ENCODE data around the gene KANK4.
"Not testable (repeated sequence)": the region's sequence is repeated elsewhere in the genome, so short reads cannot be mapped to it uniquely, and the experiment has no call there.

The KANK4 gene

DNA sequence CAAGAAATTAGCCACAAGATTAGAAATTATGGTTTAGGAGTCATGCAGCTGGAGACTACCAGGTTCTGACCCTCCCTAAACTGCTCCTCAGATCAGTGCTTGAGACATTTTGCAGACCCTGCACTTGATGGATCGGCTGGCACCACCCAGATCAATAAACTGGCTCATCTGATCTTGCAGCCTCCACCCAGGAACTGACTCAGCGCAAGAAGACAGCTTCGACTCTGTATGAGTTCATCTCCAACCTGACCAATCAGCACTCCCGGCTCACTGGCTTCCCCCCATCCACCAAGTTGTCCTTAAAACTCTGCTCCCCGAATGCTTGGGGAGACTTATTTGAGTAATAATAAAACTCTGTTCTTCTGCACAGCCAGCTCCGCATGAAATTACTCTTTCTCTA is 84.5 kb downstream of the KANK4 start:
- no peak for DNase-seq

DNA sequence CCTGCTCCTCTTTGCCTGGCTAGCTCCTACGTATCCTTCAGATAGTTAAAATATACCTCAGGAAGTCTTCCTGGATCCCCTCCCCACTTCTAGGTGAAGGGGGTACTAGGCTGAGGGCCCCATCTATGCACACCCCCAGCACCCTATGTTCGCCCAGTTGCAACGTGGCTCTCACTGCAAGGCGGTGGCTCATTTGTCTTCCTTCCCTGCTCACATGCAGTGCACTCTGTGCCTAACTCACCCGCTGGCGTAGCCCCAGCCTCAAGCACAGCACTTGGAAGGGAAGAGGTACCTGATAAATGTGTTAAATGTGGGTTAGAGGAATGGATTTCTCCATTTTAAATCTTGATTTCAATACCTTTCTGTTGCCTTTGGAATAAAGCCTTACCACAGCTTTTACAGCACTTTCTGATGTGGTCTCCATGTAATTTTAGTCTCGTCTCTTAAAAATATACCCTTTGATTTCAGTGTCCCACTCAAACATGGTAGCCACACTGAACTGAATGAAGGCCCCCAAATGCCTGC is 85.2 kb downstream of the KANK4 start:
- DNase-seq, result no peak

- no peak for DNase-seq
Observed at GRCh38 chr1:62232871-62233278, 86.4 kb downstream of the KANK4 start.

GRCh38 chr1:62230718-62231117 is 88.5 kb downstream of the KANK4 start:
- no peak for DNase-seq

DNA sequence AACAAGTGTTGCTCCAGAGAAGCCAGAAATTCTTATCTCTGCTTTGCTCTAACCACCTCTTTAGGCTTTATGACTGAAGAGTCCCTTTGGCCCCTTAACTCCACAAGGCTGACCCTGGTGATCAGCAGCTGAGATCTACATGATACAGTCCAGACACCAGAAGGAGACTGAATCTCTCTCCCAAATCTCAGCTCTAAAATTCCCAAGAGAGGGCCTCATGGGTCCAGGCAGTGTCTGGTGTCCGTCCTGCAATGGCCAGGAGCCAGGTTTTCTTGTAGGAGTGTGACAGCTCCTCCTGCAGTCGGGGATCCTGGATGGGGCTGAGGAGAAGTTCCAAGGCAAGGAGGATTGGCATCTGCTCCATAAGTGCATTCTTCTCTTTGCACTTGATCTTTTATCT is 89.3 kb downstream of the KANK4 start:
- DNase-seq, result no peak

DNA sequence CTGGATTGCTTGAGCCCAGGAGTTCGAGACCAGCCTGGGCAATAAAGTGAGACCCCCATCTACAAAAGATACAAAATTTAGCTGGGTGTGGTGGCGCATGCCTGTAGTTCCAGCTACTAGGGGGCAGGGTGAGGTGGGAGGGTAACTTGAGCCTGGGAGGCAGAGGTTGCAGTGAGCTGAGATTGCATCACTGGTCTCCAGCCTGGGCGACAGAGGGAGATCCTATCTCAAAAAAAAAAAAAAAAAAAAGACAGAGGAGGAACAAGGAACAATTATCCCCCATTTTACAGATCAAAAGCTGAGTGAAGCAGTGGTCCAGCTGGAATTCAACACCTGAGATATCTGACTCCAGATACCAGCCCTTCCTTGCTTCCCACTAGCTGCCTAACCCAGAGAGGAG is 89.8 kb downstream of the KANK4 start:
- no peak for DNase-seq

GRCh38 chr1:62228883-62229187 is 90.4 kb downstream of the KANK4 start:
- no peak for DNase-seq

DNA sequence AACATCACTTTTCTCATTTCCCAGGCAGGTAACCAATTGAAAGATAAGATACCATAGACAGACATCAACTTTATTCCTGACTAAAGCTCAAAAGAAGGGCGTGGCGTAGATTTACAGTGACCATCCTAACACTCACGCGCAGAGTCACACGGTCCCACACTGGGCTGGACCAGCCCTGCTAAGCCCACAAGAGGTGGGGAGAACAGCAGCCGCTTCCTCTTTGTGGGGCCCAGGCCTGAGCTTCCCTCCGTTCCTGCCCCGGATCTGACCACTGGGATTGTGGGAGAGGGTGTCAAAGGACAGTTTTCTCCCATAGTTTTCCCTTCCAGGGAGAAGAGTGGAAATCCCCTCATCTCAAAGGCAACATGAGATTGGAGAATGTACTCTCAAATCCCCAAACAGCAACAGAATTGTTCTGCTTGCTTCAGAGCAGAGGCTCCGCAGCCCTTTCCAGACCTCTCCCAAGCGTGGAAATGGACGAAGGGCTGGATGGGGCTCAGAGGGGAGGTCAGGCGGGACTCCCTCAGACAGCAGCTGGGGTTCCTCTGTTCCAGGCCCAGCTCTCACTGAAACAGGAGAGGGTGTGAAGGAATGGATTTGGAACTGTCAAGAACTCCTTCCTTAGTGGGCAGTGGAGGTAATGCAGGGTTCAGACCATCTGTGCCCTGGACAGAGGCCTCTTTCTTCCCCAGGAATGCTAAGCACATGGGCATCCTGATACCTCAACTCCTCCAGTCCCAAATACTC is 90.9 kb downstream of the KANK4 start:
- no peak for DNase-seq

DNA sequence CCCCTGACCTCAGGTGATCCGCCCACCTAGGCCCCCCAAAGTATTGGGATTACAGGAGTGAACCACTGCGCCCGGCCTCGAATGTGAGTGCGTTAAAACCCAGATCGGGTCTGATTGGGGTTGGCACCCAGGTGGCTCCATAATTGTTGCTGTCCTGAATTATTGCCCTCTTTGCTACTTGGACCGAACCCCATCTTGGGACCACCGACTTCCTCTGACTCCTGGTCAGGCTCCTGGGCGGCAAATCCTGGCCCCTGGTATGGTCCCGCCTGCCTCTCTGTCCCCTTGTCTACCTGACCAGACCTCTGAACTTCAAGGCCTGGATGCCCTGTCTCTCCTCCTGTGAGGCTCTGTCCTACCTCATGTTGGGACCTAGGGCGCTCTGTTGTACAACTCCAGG is 91.7 kb downstream of the KANK4 start:
- DNase-seq, result no peak

- no peak for DNase-seq
Observed at GRCh38 chr1:62224182-62224581, 95.1 kb downstream of the KANK4 start.

GRCh38 chr1:62222321-62222720 is 96.9 kb downstream of the KANK4 start:
- no peak for DNase-seq

DNA sequence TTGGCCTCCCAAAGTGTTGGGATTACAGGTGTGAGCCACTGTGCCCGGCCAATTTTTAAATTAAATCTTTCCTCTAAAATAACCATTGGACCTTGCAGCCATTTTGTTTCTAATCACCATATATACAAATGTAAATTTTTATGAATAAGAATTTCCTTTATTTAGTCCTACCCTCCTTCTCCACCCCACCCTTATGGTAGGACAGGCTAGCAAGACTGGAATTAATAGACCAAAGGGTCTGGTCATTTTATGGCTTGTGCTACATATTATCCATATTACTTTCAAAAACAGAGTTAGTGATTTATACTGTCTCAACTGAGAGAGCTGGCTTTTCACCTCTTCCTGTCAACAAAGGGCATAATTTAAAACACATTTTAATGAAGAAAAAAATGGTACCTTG is 98.1 kb downstream of the KANK4 start:
- DNase-seq, result no peak

DNA sequence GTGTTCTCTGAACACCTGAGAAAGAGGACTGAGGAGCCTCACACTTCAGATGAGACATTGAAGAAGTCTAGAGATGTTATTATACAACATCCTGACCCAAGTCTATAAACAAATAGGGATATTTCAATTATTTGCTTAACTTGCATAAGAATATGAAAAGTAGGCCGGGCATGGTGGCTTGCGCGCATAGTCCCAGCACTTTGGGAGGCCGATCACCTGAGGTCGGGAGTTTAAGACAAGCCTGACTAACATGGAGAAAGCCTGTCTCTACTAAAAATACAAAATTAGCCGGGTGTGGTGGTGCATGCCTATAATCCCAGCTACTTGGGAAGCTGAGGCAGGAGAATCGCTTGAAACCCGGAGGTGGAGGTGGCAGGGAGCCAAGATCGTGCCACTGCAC is 98.8 kb downstream of the KANK4 start:
- not testable (repeated sequence) for DNase-seq

- no peak for DNase-seq
Observed at GRCh38 chr1:62218604-62219003, 100.6 kb downstream of the KANK4 start.

DNA sequence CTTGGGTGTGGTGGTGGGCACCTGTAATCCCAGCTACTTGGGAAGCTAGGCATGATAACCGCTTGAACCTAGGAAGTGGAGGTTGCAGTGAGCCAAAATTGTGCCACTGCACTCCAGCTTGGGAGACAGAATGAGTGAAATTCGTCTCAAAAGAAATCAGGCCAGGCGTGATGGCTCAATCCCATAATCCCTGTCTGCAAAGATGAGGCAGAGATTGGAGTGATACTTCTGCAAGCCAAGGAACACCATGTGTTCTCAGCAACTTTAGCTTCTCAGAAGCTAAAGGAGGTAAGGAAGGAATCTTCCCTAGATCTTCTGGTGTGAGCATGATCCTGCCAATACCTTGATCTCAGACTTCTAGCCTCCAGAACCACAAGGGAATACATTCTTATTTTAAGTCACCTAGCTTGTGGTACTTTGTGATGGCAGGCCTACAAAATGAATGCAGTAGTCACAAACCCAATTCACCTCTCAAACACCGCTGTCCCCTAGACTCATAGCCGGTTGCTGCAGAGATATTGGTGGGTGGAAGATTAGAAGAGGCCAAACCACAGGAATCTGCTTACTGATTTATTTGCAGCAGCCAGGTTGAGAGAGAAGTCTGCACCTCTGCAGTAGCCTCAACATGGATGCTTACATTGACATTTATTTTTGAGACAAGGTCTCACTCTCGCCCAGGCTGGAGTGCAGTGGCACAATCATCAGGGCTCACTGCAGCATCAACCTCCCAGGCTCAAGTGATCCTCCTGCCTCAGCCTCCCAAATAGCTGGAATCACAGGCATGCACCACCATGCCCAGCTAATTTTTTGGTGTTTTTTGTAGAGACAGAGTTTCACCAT is 105.9 kb downstream of the KANK4 start:
- DNase-seq, result no peak

GRCh38 chr1:62212411-62212810 is 106.8 kb downstream of the KANK4 start:
- DNase-seq, result no peak

DNA sequence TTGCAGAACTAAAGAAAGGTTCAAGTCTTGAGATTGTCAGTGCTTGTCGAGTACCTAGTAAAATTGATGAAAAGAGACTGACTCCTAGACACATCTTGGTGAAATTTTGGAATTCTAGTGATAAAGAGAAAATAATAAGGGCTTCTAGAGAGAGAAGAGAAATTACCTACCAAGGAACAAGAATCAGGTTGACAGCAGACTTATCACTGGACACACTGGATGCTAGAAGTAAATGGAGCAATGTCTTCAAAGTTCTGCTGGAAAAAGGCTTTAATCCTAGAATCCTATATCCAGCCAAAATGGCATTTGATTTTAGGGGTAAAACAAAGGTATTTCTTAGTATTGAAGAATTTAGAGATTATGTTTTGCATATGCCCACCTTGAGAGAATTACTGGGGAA is 108.3 kb downstream of the KANK4 start:
- DNase-seq, result no peak

DNA sequence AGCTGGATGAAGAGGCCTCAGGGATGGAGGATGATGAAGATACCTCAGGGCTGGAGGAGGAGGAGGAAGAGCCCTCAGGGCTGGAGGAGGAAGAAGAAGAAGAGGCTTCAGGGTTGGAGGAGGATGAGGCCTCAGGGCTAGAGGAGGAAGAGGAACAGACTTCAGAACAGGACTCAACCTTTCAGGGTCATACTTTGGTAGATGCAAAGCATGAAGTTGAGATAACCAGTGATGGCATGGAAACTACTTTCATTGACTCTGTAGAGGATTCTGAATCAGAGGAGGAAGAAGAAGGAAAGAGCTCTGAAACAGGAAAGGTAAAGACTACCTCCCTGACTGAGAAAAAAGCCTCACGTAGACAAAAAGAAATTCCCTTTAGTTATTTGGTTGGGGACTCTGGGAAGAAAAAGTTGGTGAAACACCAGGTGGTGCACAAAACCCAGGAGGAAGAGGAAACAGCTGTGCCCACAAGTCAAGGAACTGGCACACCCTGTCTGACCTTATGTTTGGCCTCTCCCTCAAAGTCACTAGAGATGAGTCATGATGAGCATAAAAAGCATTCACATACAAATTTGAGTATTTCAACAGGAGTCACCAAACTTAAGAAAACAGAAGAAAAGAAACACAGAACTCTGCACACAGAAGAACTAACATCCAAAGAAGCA is 109.2 kb downstream of the KANK4 start:
- DNase-seq, result no peak

DNA sequence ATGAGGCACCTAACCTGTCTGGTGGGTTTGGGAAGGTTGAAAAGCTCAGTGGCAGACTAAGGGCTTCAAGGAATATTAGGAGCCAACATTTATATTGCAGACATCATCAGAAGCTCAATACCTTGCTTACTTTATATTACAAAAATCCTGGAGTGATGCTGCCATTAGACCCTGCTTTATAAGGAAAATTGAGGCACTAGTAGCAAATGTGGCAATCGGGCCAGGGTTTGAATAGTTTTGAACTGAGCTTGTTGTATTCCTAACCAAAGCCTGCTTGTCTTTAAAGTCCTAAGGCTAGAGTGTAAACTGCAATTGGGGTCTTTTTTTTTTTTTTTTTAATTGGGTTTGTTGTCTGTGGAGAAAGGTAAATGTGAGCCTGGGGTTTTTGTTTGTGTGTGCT is 110.3 kb downstream of the KANK4 start:
- no peak for DNase-seq

DNA sequence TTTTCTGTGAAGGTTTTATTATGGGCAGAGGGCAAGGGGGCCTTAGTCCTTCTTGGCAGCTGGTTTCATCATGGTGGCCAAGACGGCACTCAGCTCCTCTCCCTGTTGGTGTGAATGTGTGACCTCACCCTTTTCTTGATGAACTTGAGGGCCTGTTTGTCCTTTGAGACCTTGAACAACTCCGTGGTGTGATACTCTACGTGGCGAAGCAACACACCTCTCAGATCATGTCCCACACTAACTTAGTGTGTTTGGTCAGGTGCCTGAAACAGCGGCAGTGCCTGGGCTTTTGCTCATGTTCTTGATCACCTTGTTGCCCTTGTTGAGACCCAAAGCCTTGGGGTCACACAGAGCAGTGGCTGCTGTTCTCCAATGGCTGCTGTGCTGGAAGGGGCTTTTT is 111.1 kb downstream of the KANK4 start:
- no peak for DNase-seq

GRCh38 chr1:62207187-62207586 is 112.0 kb downstream of the KANK4 start:
- no peak for DNase-seq

DNA sequence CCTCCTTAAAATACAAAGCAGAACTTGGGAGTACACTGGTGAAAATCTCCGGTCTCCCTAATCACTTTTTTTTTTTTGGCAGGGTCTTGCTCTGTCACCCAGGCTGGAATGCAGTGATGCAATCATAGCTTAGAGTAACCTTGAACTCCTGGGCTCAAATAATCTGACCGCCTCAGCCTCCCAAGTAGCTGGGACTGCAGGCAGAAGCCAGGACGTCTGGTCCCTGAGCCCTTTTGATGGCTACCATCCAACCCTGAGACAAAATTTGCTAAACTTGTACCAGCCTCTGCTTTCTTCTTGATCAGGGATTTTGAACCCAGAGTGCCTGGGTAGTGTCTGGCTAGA is 120.5 kb downstream of the KANK4 start:
- DNase-seq, result no peak

GRCh38 chr1:62198069-62198780 is 121.0 kb downstream of the KANK4 start:
- DNase-seq, result no peak

Measured in NCI-H1092 (cell line).